ENCODE data around the gene TNFRSF1A.

TNFRSF1A gene

DNA sequence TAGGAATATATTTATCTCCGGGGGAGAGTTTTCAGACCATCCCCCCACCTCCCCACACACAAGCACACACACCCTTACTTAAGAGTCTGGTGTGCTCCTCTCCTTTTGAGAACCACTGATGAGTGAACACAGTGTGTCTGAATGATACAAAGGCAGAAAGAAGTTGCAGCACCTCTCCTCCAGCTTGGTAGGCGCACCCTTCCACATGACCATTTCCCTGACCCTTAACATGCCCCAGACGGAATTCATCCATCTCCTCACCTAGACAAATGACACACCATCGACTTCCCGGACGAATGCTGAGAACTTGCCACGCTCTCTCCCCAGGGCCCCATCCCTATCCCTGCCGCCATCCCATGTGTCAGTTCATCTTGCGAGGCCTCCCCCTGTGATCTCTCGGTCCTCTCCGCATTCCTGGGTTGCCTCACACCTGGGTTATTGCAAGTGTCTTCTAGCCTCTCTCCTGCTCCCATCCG lies 3.9 kb downstream of the TNFRSF1A start:
- Mint-ChIP-seq H3K4me3 (no peak overlapping the region), H3K4me1 (peaks cover 21% of the 10 kb centered on the region), H3K27ac (no peak overlapping the region), H3K9me3 (no peaks in the 10 kb centered on the region), H3K36me3 (no peaks in the 10 kb centered on the region), H3K27me3 (peaks cover 24% of the 10 kb centered on the region)
- no peak for ATAC-seq

DNA sequence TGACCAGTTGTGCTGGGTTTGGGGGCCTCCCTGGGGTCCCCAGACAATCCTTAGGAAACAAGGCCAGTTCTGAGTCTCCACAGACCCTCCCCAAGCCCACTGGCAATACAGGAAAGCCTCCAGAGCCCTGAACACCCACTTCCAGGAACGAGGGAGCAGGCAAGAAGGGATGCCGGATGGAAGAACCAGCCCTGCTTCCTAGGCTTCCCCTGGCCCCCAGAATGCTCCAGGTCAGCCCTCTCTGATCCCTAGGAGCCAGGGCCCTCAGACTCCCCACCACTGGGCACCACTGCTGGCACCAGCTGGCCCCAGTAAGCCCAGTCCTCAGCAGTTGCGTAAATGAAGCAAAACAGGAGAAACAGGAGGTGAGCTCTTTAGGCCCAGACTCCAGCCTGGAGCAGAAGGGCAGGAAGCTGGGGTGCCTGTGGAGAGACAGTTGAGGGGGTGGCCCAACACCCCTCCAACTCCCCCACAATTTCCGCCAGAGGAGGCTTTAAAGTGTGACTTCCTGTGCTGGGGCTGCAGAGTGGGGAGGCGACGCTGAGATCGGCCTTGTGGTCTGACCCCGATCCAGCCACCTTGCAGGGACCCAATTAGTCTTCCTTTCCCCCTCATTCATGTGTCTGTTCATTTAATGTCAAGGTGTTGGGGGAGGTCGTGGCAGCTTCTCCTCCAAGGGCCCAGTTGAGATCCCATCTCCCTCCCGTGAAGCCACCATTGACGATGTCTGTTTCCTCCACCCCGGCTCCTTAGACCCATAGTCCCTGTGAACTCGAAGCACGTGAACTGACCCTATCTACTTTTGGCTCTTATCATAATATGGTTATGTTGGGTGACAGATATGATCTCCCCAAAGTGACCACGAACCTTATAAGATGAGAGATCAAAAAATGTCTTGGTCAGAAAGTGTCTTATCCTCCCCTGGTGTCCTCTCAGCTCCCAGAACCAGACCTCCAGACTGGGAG lies 4.7 kb downstream of the TNFRSF1A start:
- ATAC-seq = no peak

DNA sequence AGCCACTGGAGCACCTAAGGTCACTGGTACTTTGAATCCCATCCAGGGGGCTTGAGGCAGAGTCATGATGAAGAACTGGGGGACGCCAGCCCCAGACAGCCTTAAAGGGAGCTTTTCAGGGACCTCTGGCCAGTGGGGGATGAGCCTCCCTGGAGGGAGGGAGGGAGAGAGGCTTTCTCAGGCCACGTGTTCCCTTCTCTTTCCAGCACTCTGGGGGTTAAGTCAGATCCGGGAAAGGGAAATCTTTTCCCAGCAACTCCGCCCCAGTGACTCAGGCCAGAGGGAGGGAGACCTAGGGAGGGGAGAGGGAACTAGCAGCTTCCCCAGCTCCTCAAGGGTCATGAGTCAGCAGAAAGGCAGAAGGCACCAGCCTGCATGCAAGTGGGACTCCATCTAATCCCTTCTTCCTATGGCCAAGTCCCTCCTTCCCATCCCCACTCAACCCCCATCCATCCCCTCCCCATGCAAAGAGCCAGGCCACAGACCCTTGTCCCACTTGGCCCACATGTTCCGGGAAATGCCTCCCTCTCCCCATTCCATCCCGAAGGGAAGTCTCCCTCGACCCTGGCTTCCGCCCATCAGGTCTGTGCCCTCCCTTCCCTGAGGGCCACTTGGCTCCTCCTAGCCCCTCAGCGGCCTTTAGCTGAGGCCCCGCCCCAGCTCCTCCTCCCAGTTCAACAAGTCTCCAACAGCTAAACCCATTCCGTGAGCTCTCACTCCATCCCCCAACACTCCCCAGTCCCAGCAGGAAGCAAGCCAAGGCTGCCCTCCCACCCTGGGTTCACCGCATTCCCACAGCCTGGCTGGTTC lies 5.6 kb downstream of the TNFRSF1A start:
- Mint-ChIP-seq H3K36me3 (no peaks in the 10 kb centered on the region), H3K9me3 (no peaks in the 10 kb centered on the region), H3K27ac (peak overlapping the region; percentile 10), H3K4me1 (peaks cover 28% of the 10 kb centered on the region), H3K4me3 (no peak overlapping the region), H3K27me3 (peaks cover 38% of the 10 kb centered on the region)
- no peak for ATAC-seq

More for the DNA sequence above, 4.7 kb downstream of the TNFRSF1A start:
- Mint-ChIP-seq H3K9me3 (no peaks in the 10 kb centered on the region), H3K4me1 (peaks cover 24% of the 10 kb centered on the region), H3K4me3 (no peak overlapping the region), H3K27me3 (peaks cover 32% of the 10 kb centered on the region), H3K36me3 (no peaks in the 10 kb centered on the region), H3K27ac (peak overlapping the region; percentile 10)

DNA sequence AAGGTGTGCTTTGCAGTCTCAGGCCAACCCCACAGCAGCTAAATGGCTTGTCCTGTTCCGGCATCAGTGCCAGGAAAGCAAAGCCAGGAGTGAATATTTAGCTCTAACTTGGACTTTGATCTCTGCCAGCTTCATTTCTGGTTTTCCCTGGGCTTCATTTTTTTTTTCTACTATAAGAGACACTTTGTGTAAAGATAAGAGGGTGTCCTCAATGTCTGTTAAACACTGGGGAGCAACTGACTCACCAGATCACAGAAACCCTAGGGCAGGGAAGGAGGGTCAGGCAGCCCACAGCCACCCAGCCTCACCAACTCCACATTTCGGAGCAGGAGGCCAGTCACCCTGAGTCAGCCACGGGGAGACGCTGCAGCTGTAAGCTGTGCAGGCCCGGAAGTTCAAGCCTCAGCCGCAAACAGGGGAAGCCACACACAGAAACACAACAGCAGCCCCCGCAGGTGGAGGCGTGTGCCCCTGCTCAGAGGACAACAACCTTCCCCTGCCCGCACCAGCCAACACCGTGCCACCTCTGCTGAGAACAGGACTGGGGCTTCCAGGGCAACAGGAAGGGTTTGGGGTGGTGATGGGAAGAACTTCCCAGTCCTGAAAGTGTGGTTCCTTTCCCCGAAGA lies 6.3 kb downstream of the TNFRSF1A start:
- peak; percentile 84 for ATAC-seq
- Mint-ChIP-seq H3K27ac (peak overlapping the region; percentile 10), H3K27me3 (peaks cover 45% of the 10 kb centered on the region), H3K9me3 (no peaks in the 10 kb centered on the region), H3K4me1 (peaks cover 33% of the 10 kb centered on the region), H3K4me3 (no peak overlapping the region), H3K36me3 (no peaks in the 10 kb centered on the region)

DNA sequence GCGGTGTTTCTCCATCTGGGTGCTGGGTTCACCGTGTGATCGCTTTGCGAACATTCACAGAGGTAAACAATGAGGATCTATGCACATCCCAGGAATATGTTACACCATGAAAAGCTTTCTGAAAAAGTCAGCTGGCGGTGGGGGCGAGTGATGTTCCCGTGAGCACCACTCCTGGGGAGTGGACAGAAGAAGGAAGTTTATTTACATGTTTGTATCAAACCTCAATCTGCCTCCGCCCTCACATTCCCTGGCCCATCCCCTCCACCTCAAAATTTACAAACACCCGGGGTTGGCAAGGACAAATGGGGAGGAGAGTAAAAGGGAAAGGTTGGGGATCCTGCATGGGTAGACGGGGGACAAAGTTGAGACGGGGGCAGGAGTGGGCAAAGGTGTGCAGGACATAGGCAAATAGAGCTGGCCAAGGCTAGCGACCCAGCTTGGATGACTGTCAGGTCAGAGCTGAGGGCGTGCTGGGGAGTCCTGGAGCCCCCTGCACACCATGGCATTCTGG lies 6.9 kb downstream of the TNFRSF1A start:
- ATAC-seq = no peak
- H3K4me3 Mint-ChIP-seq = no peak overlapping the region
- no peaks in the 10 kb centered on the region for H3K36me3 Mint-ChIP-seq
- no peak overlapping the region for H3K27ac Mint-ChIP-seq
- no peaks in the 10 kb centered on the region for H3K9me3 Mint-ChIP-seq
- peaks cover 51% of the 10 kb centered on the region for H3K27me3 Mint-ChIP-seq
- H3K4me1 Mint-ChIP-seq = peaks cover 38% of the 10 kb centered on the region

DNA sequence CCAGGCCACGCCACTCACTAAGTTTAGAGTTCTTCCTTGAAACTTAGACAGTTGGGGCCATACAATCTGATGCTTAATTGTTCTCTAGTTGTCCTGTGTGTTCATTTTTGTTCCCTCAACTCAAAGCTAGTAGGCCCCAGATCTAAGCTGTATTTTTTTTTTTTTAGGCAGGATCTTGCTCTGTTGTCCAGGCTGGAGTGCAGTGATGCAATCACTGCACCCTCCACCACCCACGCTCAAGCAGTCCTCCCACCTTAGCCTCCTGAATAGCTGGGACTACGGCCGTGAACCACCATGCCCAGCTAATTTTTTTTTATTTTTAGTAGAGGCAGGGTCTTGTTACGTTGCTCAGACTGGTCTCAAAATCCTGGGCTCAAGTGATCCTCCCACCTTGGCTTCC lies 7.5 kb downstream of the TNFRSF1A start:
- H3K27ac Mint-ChIP-seq = no peak overlapping the region
- H3K36me3 Mint-ChIP-seq = no peaks in the 10 kb centered on the region
- ATAC-seq = no peak
- peaks cover 51% of the 10 kb centered on the region for H3K27me3 Mint-ChIP-seq
- peaks cover 43% of the 10 kb centered on the region for H3K4me1 Mint-ChIP-seq
- H3K4me3 Mint-ChIP-seq = no peak overlapping the region
- H3K9me3 Mint-ChIP-seq = no peaks in the 10 kb centered on the region

DNA sequence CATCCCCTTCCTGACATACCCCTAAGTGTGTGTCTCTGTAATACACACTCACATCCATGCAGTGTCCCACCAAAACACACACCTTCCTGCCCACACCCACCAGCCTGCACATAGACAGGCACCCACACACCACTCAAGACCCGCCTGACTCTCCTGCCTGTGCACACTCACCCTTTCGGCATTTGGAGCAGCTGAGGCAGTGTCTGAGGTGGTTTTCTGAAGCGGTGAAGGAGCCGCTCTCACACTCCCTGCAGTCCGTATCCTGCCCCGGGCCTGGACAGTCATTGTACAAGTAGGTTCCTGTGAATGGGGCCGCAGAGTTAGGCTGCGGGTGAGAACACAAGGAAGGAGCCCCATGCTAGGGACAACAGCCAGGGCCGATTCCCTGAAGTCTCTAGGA lies 8.3 kb downstream of the TNFRSF1A start:
- Mint-ChIP-seq H3K9me3 (no peaks in the 10 kb centered on the region), H3K36me3 (no peaks in the 10 kb centered on the region), H3K27me3 (peaks cover 53% of the 10 kb centered on the region), H3K27ac (no peak overlapping the region), H3K4me3 (no peak overlapping the region), H3K4me1 (peaks cover 43% of the 10 kb centered on the region)
- ATAC-seq = no peak

DNA sequence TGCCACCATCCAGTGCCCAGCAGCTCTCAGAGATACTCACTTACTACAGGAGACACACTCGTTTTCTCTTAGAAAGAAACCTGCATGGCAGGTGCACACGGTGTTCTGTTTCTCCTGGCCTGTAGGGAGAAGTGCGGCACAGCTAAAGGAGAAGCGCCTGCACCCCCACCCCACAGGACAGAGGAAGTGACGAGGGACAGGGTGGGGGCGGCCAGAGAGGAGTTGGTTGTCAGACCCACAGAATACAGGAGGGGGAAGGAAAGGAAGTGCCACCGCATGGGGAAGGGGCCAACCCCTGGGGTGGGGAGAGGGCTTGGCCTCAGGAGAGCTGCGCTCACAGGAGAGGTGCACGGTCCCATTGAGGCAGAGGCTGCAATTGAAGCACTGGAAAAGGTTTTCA lies 8.8 kb downstream of the TNFRSF1A start:
- Mint-ChIP-seq H3K27me3 (peaks cover 59% of the 10 kb centered on the region), H3K4me3 (no peak overlapping the region), H3K9me3 (no peaks in the 10 kb centered on the region), H3K4me1 (peaks cover 43% of the 10 kb centered on the region), H3K27ac (no peak overlapping the region), H3K36me3 (no peaks in the 10 kb centered on the region)
- no peak for ATAC-seq

DNA sequence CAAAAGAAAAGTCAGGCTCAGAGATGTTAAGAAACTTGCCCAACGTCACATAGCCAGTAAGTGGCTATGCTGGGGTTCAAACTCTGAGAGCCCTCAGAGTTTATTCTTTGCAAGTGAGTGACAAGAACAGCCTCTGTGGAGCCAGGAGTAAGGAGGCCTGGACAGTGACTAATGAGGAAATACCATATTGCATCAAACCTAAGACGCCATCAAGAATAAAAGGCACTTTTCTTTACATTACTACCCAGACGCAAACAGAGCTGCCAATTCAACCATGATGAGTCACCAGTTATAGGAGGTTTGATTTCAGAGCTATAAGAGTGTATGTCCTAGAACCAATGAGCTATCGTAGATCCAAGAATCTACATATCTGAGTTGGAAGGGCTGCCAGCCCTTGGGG lies 9.4 kb downstream of the TNFRSF1A start:
- no peak overlapping the region for H3K27ac Mint-ChIP-seq
- H3K4me3 Mint-ChIP-seq = no peak overlapping the region
- peaks cover 64% of the 10 kb centered on the region for H3K27me3 Mint-ChIP-seq
- H3K4me1 Mint-ChIP-seq = peaks cover 43% of the 10 kb centered on the region
- H3K36me3 Mint-ChIP-seq = no peaks in the 10 kb centered on the region
- no peak for ATAC-seq
- no peaks in the 10 kb centered on the region for H3K9me3 Mint-ChIP-seq

DNA sequence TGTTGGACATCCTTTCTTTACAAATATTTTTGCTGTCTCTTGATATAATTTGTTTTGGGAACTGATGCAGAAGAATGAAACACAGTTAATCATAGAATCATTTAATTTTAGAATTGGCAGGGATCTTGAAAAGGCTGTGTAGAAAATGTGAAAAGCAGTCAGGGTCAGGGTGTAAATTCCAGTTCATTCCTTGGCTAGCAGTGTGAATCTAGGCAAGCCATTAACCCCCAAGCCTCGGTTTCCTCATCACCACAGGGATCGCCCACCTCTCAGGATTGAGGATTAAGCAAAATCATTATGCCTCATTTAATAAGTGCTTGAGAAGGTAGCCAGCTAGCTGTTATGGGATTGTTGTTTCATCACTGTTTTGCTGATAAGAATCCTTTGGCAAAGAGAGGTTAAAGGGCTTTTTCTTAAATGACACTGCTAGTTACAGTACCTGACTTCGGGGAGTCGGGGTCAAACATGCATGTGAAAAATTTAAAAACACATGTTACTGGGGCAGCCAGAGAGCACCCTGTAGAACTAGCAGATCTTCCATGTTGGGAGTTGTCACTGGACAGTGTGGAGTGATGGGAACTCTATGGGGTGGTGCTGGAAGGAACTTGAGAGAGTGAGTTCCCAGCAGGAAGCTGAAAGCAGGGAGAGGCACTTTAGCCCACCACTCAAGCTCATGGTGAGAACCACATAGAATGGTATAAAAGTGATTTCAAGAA lies 10.7 kb downstream of the TNFRSF1A start:
- Mint-ChIP-seq H3K4me1 (peaks cover 49% of the 10 kb centered on the region), H3K27ac (no peak overlapping the region), H3K27me3 (peaks cover 77% of the 10 kb centered on the region), H3K36me3 (no peaks in the 10 kb centered on the region), H3K4me3 (no peak overlapping the region), H3K9me3 (no peaks in the 10 kb centered on the region)
- ATAC-seq = no peak

DNA sequence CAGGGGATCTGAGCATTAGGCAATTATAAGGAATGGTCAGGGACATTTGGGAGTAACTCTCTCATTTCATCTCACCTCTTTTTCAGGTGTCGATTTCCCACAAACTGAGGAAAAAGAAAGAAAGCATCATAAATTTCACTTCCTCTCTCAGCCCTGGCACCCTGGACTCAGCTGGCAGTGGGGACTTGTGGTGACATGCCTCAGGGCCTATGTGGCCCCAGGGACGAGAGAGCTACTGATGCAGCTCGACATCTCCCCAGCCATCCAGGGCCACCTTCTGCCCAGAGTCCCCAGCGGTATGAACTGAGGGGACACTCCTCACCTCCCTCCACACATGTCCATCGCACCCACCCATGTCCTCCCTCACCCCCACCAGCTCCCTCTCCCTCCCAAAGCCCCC lies 11.7 kb downstream of the TNFRSF1A start:
- no peaks in the 10 kb centered on the region for H3K36me3 Mint-ChIP-seq
- H3K27ac Mint-ChIP-seq = no peak overlapping the region
- no peaks in the 10 kb centered on the region for H3K9me3 Mint-ChIP-seq
- peaks cover 80% of the 10 kb centered on the region for H3K27me3 Mint-ChIP-seq
- H3K4me1 Mint-ChIP-seq = peaks cover 41% of the 10 kb centered on the region
- peak; percentile 97 for ATAC-seq
- no peak overlapping the region for H3K4me3 Mint-ChIP-seq

DNA sequence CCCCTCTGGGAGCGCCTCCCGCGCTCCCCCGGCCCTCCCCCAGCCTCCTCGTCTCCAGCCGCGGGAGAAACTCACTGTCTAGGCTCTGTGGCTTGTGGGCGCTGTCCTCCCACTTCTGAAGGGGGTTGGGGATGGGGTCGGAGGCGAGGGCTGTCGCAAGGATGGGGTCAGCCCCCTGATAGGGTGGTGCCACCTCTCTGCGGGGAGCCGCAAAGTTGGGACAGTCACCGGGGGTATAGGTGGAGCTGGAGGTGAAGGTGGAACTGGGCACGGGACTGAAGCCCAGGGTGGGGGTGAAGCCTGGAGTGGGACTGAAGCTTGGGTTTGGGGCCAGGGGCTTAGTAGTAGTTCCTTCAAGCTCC lies 12.2 kb downstream of the TNFRSF1A start:
- Mint-ChIP-seq H3K4me1 (peaks cover 36% of the 10 kb centered on the region), H3K27ac (no peak overlapping the region), H3K27me3 (peaks cover 80% of the 10 kb centered on the region), H3K4me3 (no peak overlapping the region), H3K36me3 (no peaks in the 10 kb centered on the region), H3K9me3 (no peaks in the 10 kb centered on the region)
- peak; percentile 3 for ATAC-seq

DNA sequence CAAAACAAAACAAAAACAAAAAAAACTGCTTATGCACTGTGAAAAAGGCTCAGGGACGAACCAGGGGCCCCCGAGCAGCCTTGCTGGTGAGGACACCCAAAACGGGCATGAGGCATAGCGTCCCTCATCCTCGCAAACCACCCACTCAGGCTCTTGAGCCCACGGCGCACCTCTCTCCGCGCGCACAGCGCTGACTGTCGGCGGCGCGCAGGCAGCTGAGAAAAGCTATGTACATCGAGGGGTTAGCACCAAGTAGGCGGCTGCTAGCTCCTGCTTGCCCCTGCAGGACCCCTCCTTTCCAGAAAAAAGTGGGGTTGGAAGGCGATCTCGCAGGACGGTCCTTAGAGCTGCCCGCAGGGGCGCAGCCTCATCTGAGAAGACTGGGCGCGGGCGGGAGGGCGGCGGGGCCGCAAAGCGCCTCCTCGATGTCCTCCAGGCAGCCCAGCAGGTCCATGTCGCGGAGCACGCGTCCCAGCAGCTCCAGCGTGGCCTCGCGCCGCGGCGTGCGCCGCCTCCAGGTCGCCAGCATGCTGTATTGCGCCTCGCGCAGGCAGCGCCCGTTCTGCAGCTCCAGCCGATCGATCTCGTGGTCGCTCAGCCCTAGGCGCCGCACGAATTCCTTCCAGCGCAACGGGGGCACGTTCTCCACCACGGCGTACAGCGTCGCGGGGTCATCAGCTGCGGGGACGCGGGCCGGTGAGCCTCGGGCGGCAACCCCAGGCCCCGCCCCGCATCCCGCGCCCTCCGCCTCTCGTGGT lies 12.8 kb downstream of the TNFRSF1A start:
- no peaks in the 10 kb centered on the region for H3K9me3 Mint-ChIP-seq
- H3K4me1 Mint-ChIP-seq = peaks cover 42% of the 10 kb centered on the region
- H3K27me3 Mint-ChIP-seq = peaks cover 85% of the 10 kb centered on the region
- H3K4me3 Mint-ChIP-seq = no peak overlapping the region
- H3K36me3 Mint-ChIP-seq = no peaks in the 10 kb centered on the region
- ATAC-seq = peak; percentile 55
- H3K27ac Mint-ChIP-seq = no peak overlapping the region

Data from stimulated activated memory B cell treated with anti-CD40 and anti-IgM and Interleukin-4, amounts not matched to agents 10 μg/mL and 1 μg/mL and 100 μg/mL, for 72 hours (primary cell).